AG04450 (cell line): ENCODE data around the gene PLEKHG4. TPM values are rescaled to one million over a fixed set of nuclear protein-coding genes. Genes with fewer than 3 reads are reported as not detected.

Source experiments
- CTCF ChIA-PET: fragments of 300-600, 350-600 bp; formaldehyde crosslinking; extraction: SDS; loops from one replicate; lab custom pipeline; 2022; ENCODE audit warnings: antibody characterized with exemption, inconsistent platforms; lab: Charles Lee
- POLR2A ChIA-PET: fragments of 350-600 bp; formaldehyde crosslinking; extraction: SDS; loops from one replicate; lab custom pipeline; 2021; ENCODE audit warnings: antibody characterized with exemption, inconsistent platforms; lab: Yijun Ruan, JAX
- DNase-seq: peaks from one replicate; pipeline ENCODE4 v3.0.0-alpha.2; 2011; ENCODE audit warnings: low read depth, low spot score
- H3K27ac ChIP-seq: one replicate; pipeline ENCODE4 v1.5.1; 2012; ENCODE audit warnings: low read depth, low read length, control low read depth
- H3K27me3 ChIP-seq: one replicate; pipeline ENCODE4 v1.6.0; 2012; ENCODE audit warnings: low read length; ENCODE audit not compliant: control insufficient read depth, insufficient read depth
- H3K4me3 ChIP-seq: 2 replicates; pipeline ENCODE4 v1.5.1; 2011; ENCODE audit warnings: mild to moderate bottlenecking, low read depth, low read length, control low read depth
- H3K9me3 ChIP-seq: 2 replicates; pipeline ENCODE4 v1.5.1; 2012; ENCODE audit warnings: low read length; ENCODE audit not compliant: control insufficient read depth, insufficient read depth
- polyA plus RNA-seq: library from polyadenylated mRNA; depleted of rRNA; stranded (reverse); fragments of >200 nt; gene quantifications from 2 replicates; pipeline ENCODE4 v1.2.3, GENCODE V29; 2011
- TF ChIP-seq, protein P1 (sequence below): IDR thresholded peaks from 2 replicates; pipeline ENCODE4 v1.5.1; 2011; ENCODE audit warnings: low read depth, low read length, control low read depth, inconsistent platforms

PLEKHG4 gene
- polyA plus RNA-seq, 1 experiment, result 17.2 TPM

GRCh38 chr16:67263201-67263600 lies 16.1 kb upstream of the PLEKHG4 start:
- Histone ChIP-seq H3K9me3 (no peaks in the 10 kb centered on the region; the same call in 1 of the 2 replicates), H3K27ac (no peak overlapping the region), H3K4me3 (no peak overlapping the region), H3K27me3 (no peaks in the 10 kb centered on the region)
- ChIA-PET CTCF (no interaction called here), POLR2A (no interaction called here)
- no peak for DNase-seq
- TF ChIP-seq, protein P1, sequence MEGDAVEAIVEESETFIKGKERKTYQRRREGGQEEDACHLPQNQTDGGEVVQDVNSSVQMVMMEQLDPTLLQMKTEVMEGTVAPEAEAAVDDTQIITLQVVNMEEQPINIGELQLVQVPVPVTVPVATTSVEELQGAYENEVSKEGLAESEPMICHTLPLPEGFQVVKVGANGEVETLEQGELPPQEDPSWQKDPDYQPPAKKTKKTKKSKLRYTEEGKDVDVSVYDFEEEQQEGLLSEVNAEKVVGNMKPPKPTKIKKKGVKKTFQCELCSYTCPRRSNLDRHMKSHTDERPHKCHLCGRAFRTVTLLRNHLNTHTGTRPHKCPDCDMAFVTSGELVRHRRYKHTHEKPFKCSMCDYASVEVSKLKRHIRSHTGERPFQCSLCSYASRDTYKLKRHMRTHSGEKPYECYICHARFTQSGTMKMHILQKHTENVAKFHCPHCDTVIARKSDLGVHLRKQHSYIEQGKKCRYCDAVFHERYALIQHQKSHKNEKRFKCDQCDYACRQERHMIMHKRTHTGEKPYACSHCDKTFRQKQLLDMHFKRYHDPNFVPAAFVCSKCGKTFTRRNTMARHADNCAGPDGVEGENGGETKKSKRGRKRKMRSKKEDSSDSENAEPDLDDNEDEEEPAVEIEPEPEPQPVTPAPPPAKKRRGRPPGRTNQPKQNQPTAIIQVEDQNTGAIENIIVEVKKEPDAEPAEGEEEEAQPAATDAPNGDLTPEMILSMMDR, result no peak

DNA sequence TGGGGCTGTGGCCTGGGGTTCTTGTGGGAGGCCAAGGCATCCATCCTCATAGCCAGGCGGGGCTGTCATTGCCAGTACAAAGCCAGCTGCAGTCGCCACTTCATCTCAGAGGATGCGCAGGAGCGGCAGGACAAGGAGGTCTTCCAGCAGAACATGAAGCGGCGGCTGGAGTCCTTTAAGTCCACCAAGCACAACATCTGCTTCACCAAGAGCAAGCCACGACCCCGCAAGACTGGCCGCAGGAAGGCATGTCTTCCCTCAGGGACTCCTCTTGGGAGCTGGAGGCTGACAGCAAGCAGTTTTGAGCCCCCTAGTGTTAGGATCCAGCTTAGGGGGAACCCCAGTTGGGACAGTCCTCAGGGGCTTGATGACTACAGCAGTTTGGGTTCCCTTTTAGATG lies 15.1 kb upstream of the PLEKHG4 start:
- Histone ChIP-seq H3K4me3 (no peak overlapping the region), H3K27me3 (no peaks in the 10 kb centered on the region), H3K27ac (no peak overlapping the region), H3K9me3 (no peaks in the 10 kb centered on the region; the same call in 1 of the 2 replicates)
- CTCF ChIA-PET, result interaction anchor here (0.5 kb wide), 1 partner anchor 56 kb away, joined by 4 read pairs; no protein-coding TSS in a partner anchor
- POLR2A ChIA-PET, result interaction anchor here (0.7 kb wide), 1 partner anchor 79 kb away, joined by 3 read pairs; no protein-coding TSS in a partner anchor
- DNase-seq, result no peak
- TF ChIP-seq, protein P1, result 0 out of 2 replicates have a peak, but pooled peaks have one; percentile 12

DNA sequence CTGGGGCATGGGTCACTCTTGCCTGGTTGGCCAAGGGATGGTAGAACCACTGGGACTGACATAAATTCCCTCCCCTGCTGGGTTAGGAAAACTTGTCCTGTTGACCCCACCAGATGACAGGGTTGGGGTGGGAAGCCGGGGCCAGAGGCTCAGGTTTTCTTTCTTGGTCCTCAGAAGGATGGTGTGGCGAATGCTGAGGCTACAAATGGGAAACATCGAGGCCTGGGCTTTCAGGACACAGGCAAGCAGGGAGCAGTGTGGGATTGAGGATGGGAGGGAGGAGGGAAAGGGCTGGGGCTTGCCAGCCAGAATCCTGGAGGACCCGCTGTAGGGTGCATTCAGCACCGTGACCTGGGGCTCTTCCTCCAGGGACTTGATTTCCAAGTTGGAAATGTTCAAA lies 14.5 kb upstream of the PLEKHG4 start:
- Histone ChIP-seq H3K27me3 (no peaks in the 10 kb centered on the region), H3K27ac (no peak overlapping the region), H3K9me3 (no peaks in the 10 kb centered on the region), H3K4me3 (no peak overlapping the region)
- no peak for DNase-seq
- TF ChIP-seq, protein P1, result no peak
- CTCF ChIA-PET, result interaction anchor here (0.5 to 1.9 kb wide), 2 partner anchors 55 to 163 kb away, joined by 4 to 10 read pairs; no protein-coding TSS in a partner anchor
- POLR2A ChIA-PET, result interaction anchor here (1.1 kb wide), 1 partner anchor 47 kb away, joined by 3 read pairs; no protein-coding TSS in a partner anchor

- Histone ChIP-seq H3K27ac (no peak overlapping the region), H3K27me3 (no peaks in the 10 kb centered on the region), H3K4me3 (no peak overlapping the region), H3K9me3 (no peaks in the 10 kb centered on the region; the same call in 1 of the 2 replicates)
- no peak for DNase-seq
- POLR2A ChIA-PET, result interaction anchor here (0.6 to 1.7 kb wide), 3 partner anchors 11 to 228 kb away, joined by 3 to 8 read pairs (median 3); no protein-coding TSS in a partner anchor
- TF ChIP-seq, protein P1, result no peak
- CTCF ChIA-PET, result interaction anchor here (1.9 kb wide), 1 partner anchor 162 kb away, joined by 10 read pairs; no protein-coding TSS in a partner anchor
Measured at GRCh38 chr16:67265834-67266233, 13.5 kb upstream of the PLEKHG4 start.

- Histone ChIP-seq H3K4me3 (no peak overlapping the region), H3K27me3 (no peaks in the 10 kb centered on the region), H3K27ac (no peak overlapping the region), H3K9me3 (no peaks in the 10 kb centered on the region; the same call in 1 of the 2 replicates)
- DNase-seq, result peak; percentile 42
- CTCF ChIA-PET, result interaction anchor here (0.7 to 1.4 kb wide), 3 partner anchors 18 to 213 kb away, joined by 4 to 5 read pairs (median 4); partner anchors contain the start of gene ATP6V0D1
- TF ChIP-seq, protein P1, result no peak
- POLR2A ChIA-PET, result interaction anchor here (0.6 to 1.4 kb wide), 5 partner anchors 9 to 70 kb away, joined by 4 to 6 read pairs (median 5); no protein-coding TSS in a partner anchor
Measured at GRCh38 chr16:67268136-67268579, 11.2 kb upstream of the PLEKHG4 start.
